GM19395 (cell line): ENCODE results near the gene CEND1.
A peak's percentile ranks its signal among the peaks of the same experiment; 100 is the strongest.
"Not testable (repeated sequence)": the region's sequence is repeated elsewhere in the genome, so short reads cannot be mapped to it uniquely, and the experiment has no call there.

Experiments
- ATAC-seq: cut with Tn5 transposase; IDR thresholded peaks from one replicate; pipeline ENCODE4 v1.9.1; 2021; ENCODE audit warnings: mild to moderate bottlenecking, moderate library complexity; ENCODE audit not compliant: unreplicated experiment

Gene CEND1

DNA sequence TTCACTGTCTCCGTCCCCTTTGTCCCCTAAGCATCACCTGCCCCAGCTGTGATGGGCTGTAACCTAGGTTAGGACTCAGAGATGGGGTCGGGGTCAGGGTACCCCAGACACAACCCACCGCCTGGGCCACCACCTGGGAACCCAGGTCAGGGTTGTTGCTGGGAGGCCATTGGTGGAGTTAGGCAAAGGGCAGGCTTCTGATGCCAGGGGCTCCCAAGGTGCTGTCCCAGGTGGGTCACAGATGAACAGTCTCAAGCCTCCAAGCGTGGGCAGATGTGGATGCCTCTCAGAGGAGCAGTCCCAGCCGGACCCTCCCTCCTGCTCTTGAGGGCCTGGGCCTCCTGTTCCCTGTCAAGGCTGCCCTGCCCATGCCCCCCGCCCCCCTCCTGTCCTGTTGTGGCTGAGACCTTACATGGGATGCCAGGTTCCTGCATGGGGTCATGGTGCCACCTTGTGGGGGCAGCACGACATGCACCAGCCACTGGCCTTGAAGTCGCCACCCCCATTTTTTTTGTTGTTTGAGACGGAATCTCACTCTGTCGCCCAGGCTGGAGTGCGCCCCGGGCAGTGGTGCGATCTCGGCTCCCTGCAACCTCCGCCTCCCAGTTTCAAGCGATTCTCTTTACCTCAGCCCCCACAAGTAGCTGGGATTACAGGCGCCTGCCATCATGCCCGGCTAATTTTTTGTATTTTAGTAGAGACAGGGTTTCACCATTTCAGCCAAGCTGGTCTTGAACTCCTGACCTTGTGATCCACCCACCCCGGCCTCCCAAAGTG lies 24.7 kb downstream of the CEND1 start:
- ATAC-seq, result no peak

- ATAC-seq, result no peak
Observed at GRCh38 chr11:764322-765024, 25.4 kb downstream of the CEND1 start.

GRCh38 chr11:763549-764321 lies 26.2 kb downstream of the CEND1 start:
- no peak for ATAC-seq

DNA sequence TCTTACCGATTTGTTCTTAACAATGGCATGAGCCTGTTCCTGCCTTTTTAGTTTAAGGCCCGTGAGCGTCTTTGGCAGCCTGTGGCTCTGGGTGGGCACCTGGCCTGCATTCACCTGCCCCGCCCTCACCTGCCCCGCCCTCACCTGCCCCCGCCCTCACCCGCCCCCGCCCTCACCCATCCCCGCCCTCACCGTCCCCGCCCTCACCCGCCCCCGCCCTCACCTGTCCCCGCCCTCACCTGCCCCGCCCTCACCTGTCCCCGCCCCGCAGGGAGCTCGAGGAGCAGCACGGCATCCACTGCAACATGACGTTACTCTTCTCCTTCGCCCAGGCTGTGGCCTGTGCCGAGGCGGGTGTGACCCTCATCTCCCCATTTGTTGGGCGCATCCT lies 26.8 kb downstream of the CEND1 start:
- ATAC-seq, result no peak

- ATAC-seq, result no peak
Observed at GRCh38 chr11:762421-763072, 27.3 kb downstream of the CEND1 start.

GRCh38 chr11:761526-762108 lies 28.3 kb downstream of the CEND1 start:
- ATAC-seq, result no peak

- no peak for ATAC-seq
Observed at GRCh38 chr11:760236-760635, 29.7 kb downstream of the CEND1 start.

DNA sequence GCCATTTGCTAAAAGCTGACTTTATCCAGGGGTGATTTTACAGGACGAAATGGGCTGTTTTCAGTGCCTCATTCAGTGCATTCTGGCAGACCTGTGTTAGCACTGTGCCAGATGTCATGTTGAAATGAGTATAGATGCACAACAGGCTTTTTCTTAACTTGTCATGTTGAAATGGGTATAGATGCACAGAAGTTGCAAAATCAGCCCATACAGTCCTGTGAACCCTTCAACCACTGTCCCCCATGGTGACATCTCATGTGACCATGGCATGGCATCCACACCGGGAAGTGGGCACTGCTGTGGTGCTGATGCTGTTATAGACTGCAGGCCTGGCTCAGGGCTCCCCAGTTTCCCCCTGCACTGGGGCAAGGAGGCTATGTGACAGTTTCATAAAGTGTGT lies 40.2 kb downstream of the CEND1 start:
- ATAC-seq, result no peak

DNA sequence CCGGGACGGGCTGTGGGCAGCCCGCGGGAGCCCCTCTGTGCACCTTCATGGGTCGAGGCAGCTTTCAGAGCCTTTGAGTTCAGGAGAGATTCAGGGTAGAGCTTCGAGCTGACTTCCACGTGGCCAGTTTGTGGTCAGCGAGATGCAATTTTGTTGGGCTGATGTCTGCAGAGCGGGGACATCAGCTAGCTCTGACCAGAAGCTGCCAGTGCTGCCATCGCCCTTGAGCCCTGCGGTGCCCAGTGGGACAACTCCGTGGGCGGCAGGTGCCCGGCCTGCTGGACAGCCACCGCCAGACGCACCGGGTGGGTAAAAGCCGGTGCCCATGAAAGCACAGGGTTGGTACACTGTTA lies 41.9 kb downstream of the CEND1 start:
- peak; percentile 13 for ATAC-seq

DNA sequence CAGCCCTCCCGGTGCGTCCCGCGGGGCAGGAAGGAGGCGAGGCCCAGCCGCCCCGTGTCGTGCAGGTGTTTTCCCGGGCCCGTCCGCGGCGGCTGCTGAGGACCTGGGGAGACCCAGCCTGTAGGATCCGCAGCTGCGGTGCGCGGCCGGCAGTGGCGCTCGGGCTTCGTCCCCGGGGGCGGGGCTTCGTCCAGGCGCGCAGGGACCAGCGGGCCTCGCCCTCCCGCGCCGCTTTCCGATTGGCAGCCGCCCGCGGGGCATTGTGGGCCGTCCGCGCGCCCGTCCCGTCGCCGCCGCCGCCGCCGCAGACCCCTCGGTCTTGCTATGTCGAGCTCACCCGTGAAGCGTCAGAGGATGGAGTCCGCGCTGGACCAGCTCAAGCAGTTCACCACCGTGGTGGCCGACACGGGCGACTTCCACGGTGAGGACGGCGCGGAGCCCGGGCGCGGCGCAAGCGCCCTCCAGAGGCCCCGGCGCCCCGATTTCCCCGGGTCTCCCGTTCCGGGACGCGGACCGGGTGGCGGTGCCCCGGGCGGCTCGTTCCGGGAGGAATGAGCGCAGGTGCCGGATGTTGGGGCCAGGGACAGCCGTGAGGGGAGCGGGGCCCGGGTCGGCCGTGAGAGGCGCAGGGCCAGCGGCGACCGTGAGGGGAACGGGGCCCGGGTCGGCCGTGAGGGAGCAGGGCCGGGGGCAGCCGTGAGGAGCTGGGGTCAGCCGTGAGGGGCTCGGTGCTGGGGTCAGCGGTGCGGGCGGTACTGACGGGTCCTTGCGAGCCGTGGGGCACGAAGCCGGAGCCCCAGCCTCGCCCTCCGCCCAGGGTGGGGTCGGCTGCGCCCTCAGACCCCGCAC lies 42.5 kb downstream of the CEND1 start, which contains the start of gene TALDO1:
TALDO1 (plus strand) TSS at position 307 of the 849 bp plus-strand sequence; CDS start at position 325, 18 bp downstream.
- ATAC-seq, result peak; percentile 72

DNA sequence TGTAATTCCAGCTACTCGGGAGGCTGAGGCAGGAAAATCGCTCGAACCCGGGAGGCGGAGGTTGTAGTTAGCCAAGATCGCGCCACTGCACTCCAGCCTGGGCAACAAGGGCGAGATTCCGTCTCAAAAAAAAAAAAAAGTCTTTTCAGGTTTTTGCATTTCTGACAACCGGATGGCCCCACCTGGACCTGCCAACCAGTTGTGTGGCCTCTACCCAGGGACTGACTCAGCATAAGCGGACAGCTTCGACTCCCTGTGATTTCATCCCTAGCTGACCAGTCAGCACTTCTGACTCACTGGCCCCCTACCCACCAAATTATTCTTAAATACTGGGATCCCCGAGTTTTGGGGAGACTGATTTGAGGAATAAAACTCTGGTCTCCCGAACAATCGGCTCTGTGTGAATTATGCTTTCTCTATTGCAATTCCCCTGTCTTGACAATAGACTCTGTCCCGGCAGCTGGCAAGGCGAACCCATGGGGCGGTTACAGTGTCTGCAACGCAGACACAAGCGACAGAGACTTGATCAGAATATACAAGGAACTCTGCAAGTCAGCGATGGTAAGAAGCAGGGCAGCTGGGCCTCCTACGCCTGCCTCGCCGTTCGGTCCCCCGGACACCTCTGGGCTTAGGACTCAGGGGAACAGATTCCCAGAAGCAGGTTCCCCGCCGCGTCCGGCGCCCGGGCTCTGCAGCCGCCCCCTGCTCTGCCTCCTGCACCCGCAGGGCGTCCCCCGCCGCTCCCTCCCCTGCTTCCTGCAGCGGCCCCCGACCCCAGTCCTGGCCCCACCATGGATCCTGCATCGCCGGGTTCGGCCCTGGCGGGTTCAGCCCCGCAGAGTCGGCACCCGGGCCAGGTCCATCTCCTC lies 43.4 kb downstream of the CEND1 start:
- ATAC-seq, result peak; percentile 48

- ATAC-seq, result no peak
Observed at GRCh38 chr11:745428-745827, 44.5 kb downstream of the CEND1 start.

- ATAC-seq, result no peak
Observed at GRCh38 chr11:742571-743201, 47.2 kb downstream of the CEND1 start.

GRCh38 chr11:742156-742546 lies 47.7 kb downstream of the CEND1 start:
- no peak for ATAC-seq

- ATAC-seq, result not testable (repeated sequence)
Observed at GRCh38 chr11:737899-738298, 52.0 kb downstream of the CEND1 start.

DNA sequence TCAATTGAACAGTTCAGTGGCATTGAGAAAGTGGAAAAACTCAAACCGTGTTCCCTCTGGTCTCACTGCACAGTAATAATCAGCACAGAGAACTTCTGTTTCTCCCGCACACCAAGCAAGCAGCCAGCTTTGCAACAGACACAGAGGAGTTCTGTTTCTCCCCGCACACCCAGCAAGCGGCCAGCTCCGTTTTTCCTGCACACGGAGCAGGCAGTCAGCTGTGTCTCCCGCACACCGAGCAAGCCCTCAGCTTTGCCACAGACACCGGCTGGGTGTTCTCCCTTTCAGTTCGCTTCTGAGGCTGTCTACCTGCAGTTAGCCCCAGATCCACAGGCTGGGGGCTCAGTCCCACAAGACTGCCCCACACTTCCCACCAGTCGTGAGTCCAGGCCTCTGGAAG lies 52.5 kb downstream of the CEND1 start:
- ATAC-seq, result no peak
